HepG2 (cell line): ENCODE results near the gene URI1. TPM values are rescaled to one million over a fixed set of nuclear protein-coding genes. Genes with fewer than 3 reads are reported as not detected.
"Not testable (repeated sequence)": the region's sequence is repeated elsewhere in the genome, so short reads cannot be mapped to it uniquely, and the experiment has no call there.

ENCODE experiments used
- ATAC-seq: fragments of 200-7000 bp; cut with Tn5 transposase; 3 replicates; pipeline ENCODE4 v1.9.1; 2020; ENCODE audit warnings: mild to moderate bottlenecking, moderate library complexity
- BruUV-seq: library from RNA; stranded (reverse); fragments of 400-500 nt; replicated peaks from 2 replicates; lab custom pipeline; 2021; lab: Mats Ljungman, UMichigan
- CTCF ChIA-PET: fragments of 300-600 bp; formaldehyde crosslinking; extraction: SDS; loops from one replicate; lab custom pipeline; 2021; ENCODE audit warnings: low total read pairs, inconsistent platforms, low intra/inter-chr PET ratio; lab: Yijun Ruan, JAX
- POLR2A ChIA-PET: fragments of 350-600 bp; sonication (Branson Sonifier 250); formaldehyde crosslinking; loops from one replicate; lab custom pipeline; 2020; ENCODE audit warnings: antibody characterized with exemption, inconsistent platforms; lab: Yijun Ruan, JAX
- DNase-seq: peaks from one replicate; pipeline ENCODE4 v3.0.0-alpha.2; 2015; ENCODE audit warnings: low spot score
- FAIRE-seq: peaks from 3 replicates; lab custom pipeline; 2011; peaks lifted over from hg19 to GRCh38; lab: Jason Lieb, UNC
- H2AFZ ChIP-seq: one replicate; pipeline ENCODE4 v1.6.1; 2011; ENCODE audit warnings: low read length, inconsistent platforms
- H3K27ac ChIP-seq: fragments of 300-600 bp; 3 replicates; pipeline ENCODE4 v1.8.0; 2011; ENCODE audit warnings: mixed run types, mild to moderate bottlenecking, mixed read lengths, low read length, inconsistent platforms; ENCODE audit not compliant: insufficient read depth; ENCODE audit errors: extremely low read length
- H3K27me3 ChIP-seq, 2 experiments: fragments of 200-600 bp in 1 of 2; 2 replicates in 1 of 2; 3 replicates in 1 of 2; pipeline versions ENCODE4 v1.6.0 to v1.8.0; 2011; ENCODE audit warnings: low read length in 2 of 2, mild to moderate bottlenecking in 2 of 2, moderate library complexity in 2 of 2, inconsistent platforms in 1 of 2; ENCODE audit not compliant: insufficient read depth in 2 of 2, control insufficient read depth in 1 of 2
- H3K36me3 ChIP-seq, 2 experiments: fragments of 200-600 bp in 1 of 2; replicated peaks in 1 of 2; 2 replicates in 1 of 2; 3 replicates in 1 of 2; pipeline versions ENCODE4 v1.5.1 to v1.8.0; 2011; ENCODE audit warnings: low read length in 2 of 2, inconsistent platforms in 1 of 2; ENCODE audit not compliant: insufficient read depth in 2 of 2, control insufficient read depth in 1 of 2
- H3K4me1 ChIP-seq: 2 replicates; pipeline ENCODE4 v1.5.1; 2012; ENCODE audit warnings: low read length, inconsistent platforms; ENCODE audit not compliant: insufficient read depth
- H3K4me2 ChIP-seq: 2 replicates; pipeline ENCODE4 v1.6.0; 2011; ENCODE audit warnings: low read depth, low read length, inconsistent platforms
- H3K4me3 ChIP-seq, 3 experiments: fragments of 200-600 bp in 1 of 3; sonication (generic), shearing (Covaris generic) in 1 of 3; replicated peaks in 1 of 3; 2 replicates each; pipeline ENCODE4 v1.5.1; 2011 to 2016; ENCODE audit warnings: low read length in 3 of 3, inconsistent platforms in 2 of 3, low read depth in 2 of 3, mild to moderate bottlenecking in 2 of 3, control low read depth in 1 of 3, mixed read lengths in 1 of 3; ENCODE audit not compliant: insufficient read depth in 1 of 3
- H3K79me2 ChIP-seq: one replicate; pipeline ENCODE4 v1.6.1; 2011; ENCODE audit warnings: low read length, inconsistent platforms; ENCODE audit not compliant: insufficient read depth
- H3K9ac ChIP-seq: 2 replicates; pipeline ENCODE4 v1.6.0; 2011; ENCODE audit warnings: mild to moderate bottlenecking, low read depth, low read length, inconsistent platforms; ENCODE audit not compliant: insufficient read depth
- H3K9me3 ChIP-seq: 2 replicates; pipeline ENCODE4 v1.5.1; 2012; ENCODE audit warnings: mild to moderate bottlenecking, low read length
- H4K20me1 ChIP-seq: 2 replicates; pipeline ENCODE4 v1.6.0; 2011; ENCODE audit warnings: inconsistent platforms, mild to moderate bottlenecking, low read length, moderate library complexity; ENCODE audit not compliant: insufficient read depth
- REPIN1 ChIP-seq: sonication (generic); formaldehyde crosslinking; IDR thresholded peaks from 2 replicates; pipeline ENCODE4 v1.8.0; 2022; ENCODE audit warnings: missing genetic modification reagents, low read depth, mild to moderate bottlenecking, borderline replicate concordance
- ZFX ChIP-seq: sonication (generic); formaldehyde crosslinking; IDR thresholded peaks from 2 replicates; pipeline ENCODE4 v1.4.0; 2020; ENCODE audit warnings: mild to moderate bottlenecking, low read depth, missing genetic modification reagents, moderate library complexity
- ZNF441 ChIP-seq: sonication (generic); formaldehyde crosslinking; IDR thresholded peaks from 2 replicates; pipeline ENCODE4 v1.7.0; 2021; ENCODE audit warnings: missing genetic modification reagents, borderline replicate concordance
- ZNF572 ChIP-seq: sonication (generic); formaldehyde crosslinking; IDR thresholded peaks from 2 replicates; pipeline ENCODE4 v1.5.1; 2020; ENCODE audit warnings: mild to moderate bottlenecking, missing genetic modification reagents
- ZNF691 ChIP-seq: sonication (generic); formaldehyde crosslinking; IDR thresholded peaks from 2 replicates; pipeline ENCODE4 v1.4.0; 2020; ENCODE audit warnings: missing genetic modification reagents, low read depth, mild to moderate bottlenecking, borderline replicate concordance
- WGBS: methylation state at CpG from one replicate; pipeline ENCODE4 v1.1.6; 2017; ENCODE audit warnings: low lambda C conversion rate; 5-methylcytosine and 5-hydroxymethylcytosine counted together
- in situ Hi-C: cut with HindIII; loops from 2 replicates; pipeline ENCODE4 v1.10.0; 2017; ENCODE audit warnings: low pct_unique_long_range_greater_than_20kb; ENCODE audit not compliant: extremely low pct_ligation_motif_present
- intact Hi-C: fragments of 100-400 bp; cut with micrococcal nuclease; formaldehyde crosslinking; loops from one replicate; pipeline ENCODE4 v1.10.0; 2022; ENCODE audit not compliant: unreplicated experiment
- polyA plus RNA-seq, 8 experiments: library from polyadenylated mRNA; depleted of rRNA in 3 of 8; stranded (reverse) in 7 of 8; unstranded in 1 of 8; fragments of >200 nt; fragmentation: Illumina TruSeq in 4 of 8; extraction: Trizol in 4 of 8; gene quantifications; 2 replicates each; pipeline versions ENCODE4 v1.2.1 to v1.2.3, GENCODE V29; 2011 to 2016; ENCODE audit warnings: low read depth in 4 of 8, missing spikeins in 1 of 8, mixed read lengths in 1 of 8; ENCODE audit not compliant: insufficient read depth in 1 of 8
- total RNA-seq, 5 experiments: library from RNA; depleted of rRNA; stranded (reverse); fragments of >200 nt; fragmentation: Illumina TruSeq; extraction: Trizol; gene quantifications; 2 replicates each; pipeline ENCODE4 v1.2.3, GENCODE V29; 2016; ENCODE audit warnings: low read depth in 1 of 5

The URI1 gene
- total and polyA plus RNA-seq, 2 of the 13 experiments (the other 11 are each of a cell fraction or from before 2014, with no cell fraction given) = 43.6 to 67.9 TPM

GRCh38 chr19:29914933-29915332 is 27.1 kb upstream of the URI1 start:
- Histone ChIP-seq H4K20me1 (no peaks in the 10 kb centered on the region), H3K27ac (no peak overlapping the region), H3K36me3 (no peaks in the 10 kb centered on the region), H3K9me3 (no peaks in the 10 kb centered on the region), H3K79me2 (no peaks in the 10 kb centered on the region), H3K4me2 (no peak overlapping the region), H3K4me1 (peaks cover 10% of the 10 kb centered on the region; the same call in 1 of the 2 replicates), H3K4me3 (no peak overlapping the region), H3K27me3 (no peaks in the 10 kb centered on the region), H2AFZ (no peak overlapping the region), H3K9ac (no peak overlapping the region)
- no TSS peak for BruUV-seq
- CTCF ChIA-PET = no interaction called here
- WGBS = 0% methylated on average over 3 of the region's 3 CpGs
- no peak for DNase-seq
- TF ChIP-seq ZFX = no peak
- no peak for TF ChIP-seq ZNF572 (CRISPR knock-in tag)
- no peak for TF ChIP-seq ZNF691
- no peak for TF ChIP-seq ZNF441 (CRISPR knock-in tag)
- TF ChIP-seq REPIN1 (CRISPR knock-in tag) = no peak
- no peak for FAIRE-seq
- intact Hi-C loops = no loop called here
- in situ Hi-C loops = no loop called here
- POLR2A ChIA-PET = no interaction called here
- no peak for ATAC-seq

- H2AFZ ChIP-seq, DNase-seq, POLR2A ChIA-PET, H3K9me3 ChIP-seq, intact Hi-C loops, H3K27me3 ChIP-seq, H3K9ac ChIP-seq, H3K27ac ChIP-seq, BruUV-seq, H3K4me3 ChIP-seq, ATAC-seq, CTCF ChIA-PET, in situ Hi-C loops, H4K20me1 ChIP-seq, H3K36me3 ChIP-seq, H3K4me2 ChIP-seq, FAIRE-seq, H3K79me2 ChIP-seq: not testable (repeated sequence)
- WGBS = 44% methylated on average over 2 of the region's 2 CpGs
- peaks cover 10% of the 10 kb centered on the region; the same call in 1 of the 2 replicates for H3K4me1 ChIP-seq
Observed at GRCh38 chr19:29915832-29916231, 26.2 kb upstream of the URI1 start.
